GM18861 (cell line): ENCODE results near the gene GATA2.

Experiments
- ATAC-seq: cut with Tn5 transposase; IDR thresholded peaks from one replicate; pipeline ENCODE4 v1.9.1; 2021; ENCODE audit not compliant: unreplicated experiment

GATA2 gene

GRCh38 chr3:128502712-128503111 lies 9.7 kb upstream of the GATA2 start:
- ATAC-seq, result no peak

GRCh38 chr3:128501431-128501830 lies 8.4 kb upstream of the GATA2 start:
- no peak for ATAC-seq

- no peak for ATAC-seq
Measured at GRCh38 chr3:128500556-128500955, 7.6 kb upstream of the GATA2 start.

GRCh38 chr3:128499724-128500275 lies 6.8 kb upstream of the GATA2 start:
- no peak for ATAC-seq

DNA sequence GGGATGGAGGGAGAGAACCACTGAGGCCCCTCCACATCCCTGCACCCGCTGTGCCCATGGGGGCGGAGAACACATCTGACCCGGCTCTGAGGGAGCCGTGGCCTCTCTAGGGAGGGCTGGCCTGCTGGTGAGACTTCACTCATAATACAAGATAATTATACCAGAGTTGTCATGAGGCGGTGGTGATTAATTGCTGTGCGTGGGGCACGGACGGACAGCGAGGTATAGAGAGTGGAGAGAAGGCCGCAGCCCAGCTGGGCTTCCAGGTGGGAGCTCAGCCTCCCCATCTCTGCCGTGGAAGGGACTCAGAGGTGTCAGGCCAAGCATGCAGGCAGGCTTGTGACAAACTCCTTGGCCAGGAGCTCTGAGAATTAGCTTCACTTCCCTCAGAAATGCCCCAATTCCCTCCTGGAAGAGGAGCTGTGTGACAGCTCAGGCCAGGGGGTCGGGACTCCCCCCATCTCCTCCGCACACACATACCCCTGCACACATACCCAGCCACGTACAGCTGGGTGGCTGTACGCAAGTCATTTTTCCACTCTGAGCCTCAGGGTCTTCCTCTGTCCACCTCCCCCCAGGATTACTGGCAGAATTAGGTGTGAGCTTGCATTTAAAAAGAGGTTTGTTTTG lies 6.0 kb upstream of the GATA2 start:
- no peak for ATAC-seq

DNA sequence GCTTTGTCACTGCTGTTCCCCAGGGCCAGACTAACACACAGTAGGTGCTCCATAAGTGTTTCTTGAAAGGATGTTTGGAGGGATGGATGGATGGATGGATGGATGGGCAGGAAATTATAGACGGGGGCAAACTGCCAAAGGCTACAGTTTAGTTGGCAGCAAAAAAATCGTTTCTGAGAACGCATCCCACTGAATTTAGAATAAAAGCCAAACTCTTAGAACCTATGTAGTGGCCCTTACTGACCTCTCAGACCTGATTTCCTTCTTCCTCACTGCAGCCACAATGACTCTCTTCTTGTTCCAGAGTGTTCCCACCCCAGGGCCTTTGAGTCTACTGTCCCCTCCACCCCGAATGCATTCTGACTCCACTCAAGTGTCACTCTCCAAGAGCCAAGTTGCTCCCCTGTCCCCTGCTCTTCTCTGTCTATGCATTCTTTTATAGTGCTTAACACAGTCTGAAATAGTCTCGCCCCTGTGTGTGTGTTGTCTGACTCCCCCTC lies 5.2 kb upstream of the GATA2 start:
- ATAC-seq, result no peak

GRCh38 chr3:128497305-128498126 lies 4.5 kb upstream of the GATA2 start:
- no peak for ATAC-seq

DNA sequence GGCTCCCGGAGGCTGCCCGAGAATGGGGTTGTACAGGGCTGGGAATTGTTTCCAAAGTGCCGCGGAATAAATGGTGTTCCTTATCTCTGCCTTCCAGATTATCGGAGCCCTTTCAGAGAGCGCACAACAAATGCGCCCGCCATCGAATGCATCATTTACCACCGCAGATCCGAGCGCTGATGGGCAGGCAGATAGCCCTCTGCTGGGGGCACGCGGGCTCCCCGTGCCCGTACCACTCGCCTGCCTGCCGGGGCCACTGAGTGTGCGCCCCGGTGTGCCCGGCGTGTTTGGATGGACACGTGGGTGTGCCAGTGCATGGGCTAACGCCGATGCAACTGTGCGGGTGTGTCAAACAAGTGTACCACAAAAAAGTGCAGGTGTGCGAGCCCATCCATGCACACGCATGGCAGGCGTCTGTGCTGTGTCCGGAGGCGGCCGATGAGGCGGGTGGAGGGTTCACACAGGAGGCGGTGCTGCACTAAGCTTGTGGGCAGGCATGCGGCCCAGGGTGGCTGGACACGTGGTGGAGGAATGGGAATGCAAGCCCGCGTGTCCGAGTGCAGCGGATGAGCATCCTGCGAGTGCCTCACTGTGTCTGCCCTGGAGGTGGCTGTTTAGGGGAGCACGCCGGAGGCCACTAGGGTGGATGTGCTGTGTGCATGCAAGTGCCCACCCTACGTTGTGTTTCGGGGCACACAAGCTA lies 3.8 kb upstream of the GATA2 start:
- ATAC-seq, result no peak

DNA sequence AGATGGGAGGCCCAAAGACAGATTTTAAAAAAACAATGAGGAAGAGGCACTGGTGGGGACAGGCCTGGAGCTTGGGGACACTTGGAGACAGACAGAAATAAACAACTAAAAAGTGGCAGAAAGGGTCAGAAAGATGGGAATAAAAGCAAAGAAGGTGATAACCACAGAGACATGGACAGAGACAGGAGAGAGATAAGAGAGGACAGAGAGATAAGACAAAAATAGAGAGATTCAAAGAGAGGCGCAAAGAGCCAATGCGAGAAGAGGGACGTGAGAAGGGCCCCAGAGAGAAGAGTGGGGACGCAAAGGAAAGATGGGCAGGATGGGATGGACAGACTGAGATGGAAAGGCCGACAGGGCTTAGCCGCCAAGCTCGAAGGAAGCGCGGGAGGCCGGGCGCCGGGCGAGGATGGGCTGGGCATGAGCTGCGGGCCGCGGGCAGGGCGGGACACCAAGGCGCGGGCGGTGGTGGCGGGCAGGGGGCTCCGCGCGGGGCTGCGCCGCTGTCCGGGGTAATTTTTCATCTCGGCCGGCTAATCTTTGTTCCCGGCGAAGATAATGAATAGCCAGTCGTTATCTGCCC lies 3.1 kb upstream of the GATA2 start:
- no peak for ATAC-seq

DNA sequence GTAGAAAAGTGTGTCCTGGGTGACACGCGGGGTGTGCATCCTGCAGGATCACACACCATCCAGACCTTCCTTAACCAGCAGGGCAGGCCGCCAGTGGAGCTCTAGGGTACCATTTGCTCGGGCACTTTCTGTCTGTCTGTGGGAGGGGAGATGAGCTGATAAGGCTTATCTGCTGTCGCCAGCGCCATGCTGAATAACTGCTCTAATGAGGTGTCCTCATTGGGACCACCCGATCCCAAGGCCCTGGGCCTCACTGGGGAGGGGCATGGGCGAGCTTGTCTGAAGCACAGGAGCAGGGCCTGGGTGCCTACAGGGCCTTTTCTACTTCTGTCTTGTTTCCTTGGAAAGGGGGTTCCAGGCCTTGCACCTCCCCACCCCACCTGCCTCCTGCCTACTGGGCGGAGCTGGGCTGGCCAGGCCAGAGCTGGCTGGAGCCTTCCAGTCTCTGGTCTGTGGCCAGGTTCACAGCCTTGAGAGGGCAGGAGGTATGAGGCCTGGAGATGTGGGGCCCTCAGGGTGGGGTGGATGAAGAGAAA lies 2.5 kb upstream of the GATA2 start:
- ATAC-seq, result no peak

DNA sequence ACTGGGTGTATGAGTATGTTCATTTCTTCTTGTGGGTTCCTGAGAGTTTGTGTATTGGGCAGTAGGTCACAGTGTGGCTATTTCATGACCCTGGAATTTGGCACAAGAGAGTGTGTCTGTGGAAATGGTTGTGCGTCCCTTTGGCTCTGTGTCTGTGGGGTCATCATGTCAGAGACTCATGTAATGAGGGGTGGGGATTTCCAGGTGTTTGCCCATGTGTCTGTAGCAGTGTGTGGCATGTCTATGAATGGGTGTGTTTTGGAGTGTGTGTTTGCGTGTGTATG lies 1.3 kb upstream of the GATA2 start:
- ATAC-seq, result no peak

DNA sequence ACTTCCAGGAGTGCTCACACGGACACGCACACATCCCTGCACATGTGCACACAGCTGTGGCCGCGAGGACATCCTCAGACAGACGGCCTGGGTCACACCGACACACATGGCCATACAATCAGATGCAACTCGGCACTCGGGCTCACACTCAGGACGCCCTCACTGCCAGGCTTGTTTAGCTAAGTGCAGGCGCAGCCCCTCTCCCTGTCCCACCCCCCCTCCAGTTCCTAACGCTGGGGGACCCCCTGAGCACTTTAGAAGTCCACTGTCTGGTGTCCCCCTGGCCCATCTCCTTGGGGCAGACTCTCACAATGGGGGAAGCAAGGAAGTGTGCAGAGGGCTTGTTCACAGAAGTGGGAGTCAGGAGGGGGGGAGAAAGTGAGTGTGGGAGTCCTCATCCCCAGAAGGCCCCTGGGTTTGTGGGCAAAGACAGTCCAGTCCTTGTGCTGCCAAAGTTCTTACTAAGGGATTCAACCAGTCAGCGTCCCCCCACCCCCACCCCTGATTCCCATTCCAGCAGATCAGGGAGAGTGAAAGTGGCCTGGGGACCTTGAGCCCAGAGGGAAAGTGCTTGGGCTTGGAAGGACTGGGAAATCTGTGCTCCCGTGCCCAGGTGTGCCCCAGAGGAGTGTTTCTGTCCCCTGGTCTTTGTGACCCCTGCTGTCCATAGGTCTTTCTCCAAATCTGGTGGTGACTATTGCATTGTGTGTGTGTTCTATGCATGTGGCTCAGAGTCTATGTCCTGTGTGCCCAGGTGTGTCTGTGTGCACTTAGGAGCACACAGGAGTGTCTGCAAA lies 767 bp upstream of the GATA2 start:
- no peak for ATAC-seq

DNA sequence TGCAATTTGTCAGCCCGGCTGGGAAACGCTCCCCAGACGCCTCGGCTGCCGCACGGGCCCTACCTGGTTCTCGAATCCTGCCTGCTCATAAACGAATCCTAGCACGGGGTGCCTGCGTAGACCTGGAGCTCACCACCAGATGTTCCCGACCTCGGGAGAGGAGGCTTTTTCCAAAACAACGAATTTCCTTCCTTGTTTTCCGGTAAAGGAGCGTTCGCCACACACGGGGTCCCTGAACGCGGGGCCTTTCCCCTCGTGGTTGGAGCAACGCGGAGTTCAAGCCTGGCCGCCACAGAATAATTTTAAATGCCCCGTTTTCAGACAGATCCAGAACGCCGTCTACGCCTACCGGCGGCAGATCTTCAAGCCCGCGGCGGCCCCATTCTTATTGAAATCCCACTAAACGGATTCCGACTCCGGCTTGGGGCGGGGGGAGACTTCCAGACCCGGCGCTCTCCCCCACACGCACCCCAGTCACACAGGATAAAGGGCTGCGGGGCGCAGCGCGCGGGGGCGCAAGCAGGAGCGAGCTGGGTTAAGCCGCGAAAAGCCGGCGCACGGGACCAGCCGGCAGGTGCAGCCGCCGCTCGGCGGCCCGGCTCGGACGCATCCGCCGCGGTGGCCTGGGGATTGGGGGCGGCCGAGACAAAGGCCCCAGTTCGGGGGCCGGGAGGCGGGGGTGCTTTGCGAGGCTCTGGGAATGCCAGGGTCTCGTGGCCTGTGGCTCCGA lies 895 bp downstream of the GATA2 start:
- no peak for ATAC-seq

DNA sequence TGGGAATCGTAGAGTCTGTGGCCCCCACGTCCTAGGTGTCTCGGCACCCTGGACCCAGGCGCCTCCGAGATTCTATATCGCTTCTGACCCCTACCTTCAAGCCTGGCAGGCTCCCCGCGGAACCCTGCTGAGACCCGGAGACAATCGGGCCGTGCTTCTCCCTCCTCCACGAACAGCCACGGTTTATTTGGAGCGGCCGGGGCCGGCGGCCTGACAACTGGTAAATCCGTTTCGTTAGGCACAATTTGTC lies 1.4 kb downstream of the GATA2 start:
- ATAC-seq, result no peak

DNA sequence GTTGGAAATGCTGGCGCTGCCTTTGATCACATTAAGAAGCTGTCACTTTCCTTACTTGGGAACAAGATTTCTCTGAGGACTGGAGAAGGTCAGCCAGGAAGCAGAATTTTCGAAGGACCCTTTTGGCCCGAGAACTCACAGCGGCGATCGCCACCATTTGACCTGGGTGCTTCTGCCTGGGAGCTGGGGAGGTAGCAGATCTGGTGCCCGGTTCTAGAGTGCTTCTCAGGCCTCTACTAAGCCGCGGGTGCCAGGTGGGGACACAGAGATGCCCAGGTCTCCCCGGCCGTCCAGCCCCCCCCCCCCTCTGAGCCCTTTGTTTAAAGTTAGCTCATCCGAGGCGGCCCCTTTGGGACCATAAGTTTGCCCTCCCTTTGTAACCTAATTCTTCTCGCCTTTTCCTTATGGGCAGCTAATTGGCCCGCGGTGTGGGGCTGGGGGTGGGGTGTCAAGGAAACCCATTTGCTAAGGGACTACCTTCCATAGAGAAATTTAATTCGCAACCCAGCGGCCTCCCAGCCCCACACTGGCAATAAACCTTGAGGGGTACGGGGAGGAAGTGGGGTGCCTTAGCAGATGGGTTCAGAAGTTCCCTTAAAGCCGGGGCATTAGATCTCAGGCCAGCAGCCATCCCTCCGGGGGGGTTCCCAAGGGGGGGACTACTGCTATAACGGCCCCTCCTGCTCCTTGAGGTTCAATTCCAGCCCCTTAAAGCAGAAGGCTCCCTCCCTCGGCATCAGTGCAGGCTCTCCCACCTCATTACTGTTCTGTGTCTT lies 1.9 kb downstream of the GATA2 start:
- ATAC-seq, result no peak

DNA sequence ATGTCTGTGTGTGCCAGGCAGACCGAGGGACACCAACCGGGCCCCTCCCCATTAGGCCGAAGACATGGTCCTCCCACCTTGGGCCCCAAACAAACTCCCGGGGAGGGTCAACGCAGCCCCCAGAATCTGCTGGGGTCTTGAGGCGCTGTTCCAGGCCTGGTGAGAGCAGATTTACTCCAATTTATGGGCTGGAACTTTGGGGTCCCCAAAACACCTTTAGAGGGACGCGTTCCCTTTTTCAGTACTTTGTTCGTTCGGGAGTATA lies 2.4 kb downstream of the GATA2 start:
- no peak for ATAC-seq

- no peak for ATAC-seq
Measured at GRCh38 chr3:128489927-128490649, 2.9 kb downstream of the GATA2 start.

DNA sequence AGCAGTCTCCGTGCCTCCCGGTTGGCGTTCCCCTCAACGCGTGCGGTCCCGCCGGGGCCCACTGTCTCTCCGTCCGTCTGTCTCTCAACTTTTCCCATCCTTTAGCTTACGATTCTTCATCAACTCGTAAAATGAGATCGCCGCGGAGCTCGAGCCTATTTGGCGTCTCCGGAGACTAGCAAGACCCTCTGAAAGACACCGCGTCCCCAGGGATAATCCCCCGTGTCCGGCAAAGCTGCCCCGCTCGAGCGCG lies 3.4 kb downstream of the GATA2 start:
- no peak for ATAC-seq

- ATAC-seq, result no peak
Measured at GRCh38 chr3:128488991-128489673, 3.9 kb downstream of the GATA2 start.
